Stimulated activated effector memory CD8-positive, alpha-beta T cell treated with anti-CD3 and anti-CD28 coated beads, Interleukin-12 subunit alpha, Interleukin-12 subunit beta, amount 100 ng/mL, for 72 hours (primary cell): ENCODE measurements around the gene SIRT7.
"Not testable (repeated sequence)": the region's sequence is repeated elsewhere in the genome, so short reads cannot be mapped to it uniquely, and the experiment has no call there.

Experiments used
- ATAC-seq: fragments of 150-1000 bp; cut with Tn5 transposase; 2 replicates; pipeline ENCODE4 v1.10.0; 2021
- DNase-seq, 2 donors: peaks; one replicate each; pipeline ENCODE4 v3.0.0; 2021 to 2022; ENCODE audit warnings: low spot score in 2 of 2
- H3K27ac Mint-ChIP-seq: one replicate; pipeline ENCODE4 v1.8.0; 2022; ENCODE audit warnings: mild to moderate bottlenecking, mixed read lengths
- H3K36me3 Mint-ChIP-seq: one replicate; pipeline ENCODE4 v1.8.0; 2022; ENCODE audit warnings: mild to moderate bottlenecking, mixed read lengths
- H3K4me1 Mint-ChIP-seq: one replicate; pipeline ENCODE4 v1.8.0; 2022; ENCODE audit warnings: mixed read lengths
- H3K4me3 Mint-ChIP-seq: one replicate; pipeline ENCODE4 v1.8.0; 2022; ENCODE audit warnings: mild to moderate bottlenecking, mixed read lengths
- H3K9me3 Mint-ChIP-seq: one replicate; pipeline ENCODE4 v1.8.0; 2022; ENCODE audit warnings: mixed read lengths

The SIRT7 gene

GRCh38 chr17:81957691-81958432, 39.9 kb upstream of the SIRT7 start:
- H3K4me3 Mint-ChIP-seq = peak overlapping the region; percentile 55
- no peaks in the 10 kb centered on the region for H3K4me1 Mint-ChIP-seq
- H3K36me3 Mint-ChIP-seq = peaks cover 1% of the 10 kb centered on the region
- H3K27ac Mint-ChIP-seq = no peak overlapping the region
- H3K9me3 Mint-ChIP-seq = no peaks in the 10 kb centered on the region
- DNase-seq (no peak), ATAC-seq (no peak)

GRCh38 chr17:81956607-81957589, 38.9 kb upstream of the SIRT7 start:
- Mint-ChIP-seq H3K27ac (no peak overlapping the region), H3K4me1 (no peaks in the 10 kb centered on the region), H3K36me3 (no peaks in the 10 kb centered on the region), H3K9me3 (no peaks in the 10 kb centered on the region), H3K4me3 (no peak overlapping the region)
- DNase-seq = no peak
- ATAC-seq = no peak

- Mint-ChIP-seq H3K36me3 (no peaks in the 10 kb centered on the region), H3K9me3 (no peaks in the 10 kb centered on the region), H3K27ac (peak overlapping the region; percentile 34), H3K4me3 (no peak overlapping the region), H3K4me1 (no peaks in the 10 kb centered on the region)
- DNase-seq (no peak), ATAC-seq (no peak)
Measured at GRCh38 chr17:81955756-81956544, 38.0 kb upstream of the SIRT7 start.

- Mint-ChIP-seq H3K9me3 (no peaks in the 10 kb centered on the region), H3K27ac (no peak overlapping the region), H3K4me1 (no peaks in the 10 kb centered on the region), H3K4me3 (no peak overlapping the region), H3K36me3 (no peaks in the 10 kb centered on the region)
- ATAC-seq = no peak
- no peak for DNase-seq
Measured at GRCh38 chr17:81955058-81955681, 37.2 kb upstream of the SIRT7 start.

- ATAC-seq = no peak
- Mint-ChIP-seq H3K4me3 (no peak overlapping the region), H3K4me1 (no peaks in the 10 kb centered on the region)
Measured at GRCh38 chr17:81954131-81955057, 36.4 kb upstream of the SIRT7 start.

GRCh38 chr17:81953443-81953842, 35.5 kb upstream of the SIRT7 start:
- not testable (repeated sequence) for H3K9me3 Mint-ChIP-seq, H3K4me3 Mint-ChIP-seq, DNase-seq, H3K27ac Mint-ChIP-seq, ATAC-seq, H3K4me1 Mint-ChIP-seq, H3K36me3 Mint-ChIP-seq

More at GRCh38 chr17:81954131-81955057, 36.4 kb upstream of the SIRT7 start:
- no peaks in the 10 kb centered on the region for H3K9me3 Mint-ChIP-seq
- no peak for DNase-seq
- H3K36me3 Mint-ChIP-seq = no peaks in the 10 kb centered on the region
- no peak overlapping the region for H3K27ac Mint-ChIP-seq

GRCh38 chr17:81952792-81953228, 34.8 kb upstream of the SIRT7 start:
- H3K36me3 Mint-ChIP-seq = no peaks in the 10 kb centered on the region
- H3K9me3 Mint-ChIP-seq = no peaks in the 10 kb centered on the region
- no peak for DNase-seq
- H3K4me3 Mint-ChIP-seq = no peak overlapping the region
- no peak for ATAC-seq
- no peak overlapping the region for H3K27ac Mint-ChIP-seq
- no peaks in the 10 kb centered on the region for H3K4me1 Mint-ChIP-seq

GRCh38 chr17:81951785-81952684, 34.1 kb upstream of the SIRT7 start:
- Mint-ChIP-seq H3K4me1 (no peaks in the 10 kb centered on the region), H3K4me3 (no peak overlapping the region), H3K27ac (peak overlapping the region; percentile 67), H3K36me3 (no peaks in the 10 kb centered on the region), H3K9me3 (no peaks in the 10 kb centered on the region)
- DNase-seq (no peak), ATAC-seq (no peak)

GRCh38 chr17:81950501-81950900, 32.5 kb upstream of the SIRT7 start:
- DNase-seq = no peak
- Mint-ChIP-seq H3K4me1 (no peaks in the 10 kb centered on the region), H3K9me3 (no peaks in the 10 kb centered on the region), H3K36me3 (no peaks in the 10 kb centered on the region), H3K27ac (no peak overlapping the region), H3K4me3 (no peak overlapping the region)
- ATAC-seq = no peak

GRCh38 chr17:81948635-81949378, 30.8 kb upstream of the SIRT7 start:
- DNase-seq (no peak), ATAC-seq (no peak)
- H3K9me3 Mint-ChIP-seq = no peaks in the 10 kb centered on the region
- H3K4me3 Mint-ChIP-seq = no peak overlapping the region
- no peaks in the 10 kb centered on the region for H3K4me1 Mint-ChIP-seq
- H3K27ac Mint-ChIP-seq = no peak overlapping the region
- no peaks in the 10 kb centered on the region for H3K36me3 Mint-ChIP-seq

GRCh38 chr17:81947189-81947588, 29.2 kb upstream of the SIRT7 start, which contains the start of gene MYADML2:
MYADML2 (minus strand) TSS chr17:81947233; CDS start chr17:81941741, 5,492 bp downstream.
- H3K36me3 Mint-ChIP-seq = no peaks in the 10 kb centered on the region
- H3K9me3 Mint-ChIP-seq = no peaks in the 10 kb centered on the region

GRCh38 chr17:81944858-81945257, 26.9 kb upstream of the SIRT7 start:
- no peaks in the 10 kb centered on the region for H3K4me1 Mint-ChIP-seq
- H3K9me3 Mint-ChIP-seq = no peaks in the 10 kb centered on the region
- DNase-seq (no peak), ATAC-seq (no peak)
- no peaks in the 10 kb centered on the region for H3K36me3 Mint-ChIP-seq
- no peak overlapping the region for H3K4me3 Mint-ChIP-seq
- H3K27ac Mint-ChIP-seq = no peak overlapping the region

More at GRCh38 chr17:81947189-81947588, 29.2 kb upstream of the SIRT7 start, which contains the start of gene MYADML2:
- no peak within 1 kb of the TSS for H3K27ac Mint-ChIP-seq
- ATAC-seq = no peak
- no peak for DNase-seq
- no peak within 1 kb of the TSS for H3K4me3 Mint-ChIP-seq
- no peaks in the 10 kb centered on the region for H3K4me1 Mint-ChIP-seq
